Memory B cell (primary cell): ENCODE results near the gene SENP6.
"Not testable (repeated sequence)": the region's sequence is repeated elsewhere in the genome, so short reads cannot be mapped to it uniquely, and the experiment has no call there.

Source experiments
- ATAC-seq: fragments of 150-1000 bp; cut with Tn5 transposase; 2 replicates; pipeline ENCODE4 v1.10.0; 2021; ENCODE audit warnings: low read depth, mild to moderate bottlenecking, moderate library complexity
- DNase-seq, 2 donors: peaks; one replicate each; pipeline ENCODE4 v3.0.0; 2022; ENCODE audit warnings: low spot score in 2 of 2
- H3K27ac Mint-ChIP-seq: one replicate; pipeline ENCODE4 v1.8.0; 2022; ENCODE audit warnings: mild to moderate bottlenecking, moderate library complexity, mixed read lengths
- H3K27me3 Mint-ChIP-seq: one replicate; pipeline ENCODE4 v1.8.0; 2022; ENCODE audit warnings: mixed read lengths
- H3K36me3 Mint-ChIP-seq: one replicate; pipeline ENCODE4 v1.8.0; 2022; ENCODE audit warnings: mild to moderate bottlenecking, mixed read lengths
- H3K4me1 Mint-ChIP-seq: one replicate; pipeline ENCODE4 v1.8.0; 2022; ENCODE audit warnings: mixed read lengths
- H3K4me3 Mint-ChIP-seq: one replicate; pipeline ENCODE4 v1.8.0; 2022; ENCODE audit warnings: mild to moderate bottlenecking, moderate library complexity, mixed read lengths
- H3K9me3 Mint-ChIP-seq: one replicate; pipeline ENCODE4 v1.8.0; 2022; ENCODE audit warnings: mixed read lengths

Gene SENP6

DNA sequence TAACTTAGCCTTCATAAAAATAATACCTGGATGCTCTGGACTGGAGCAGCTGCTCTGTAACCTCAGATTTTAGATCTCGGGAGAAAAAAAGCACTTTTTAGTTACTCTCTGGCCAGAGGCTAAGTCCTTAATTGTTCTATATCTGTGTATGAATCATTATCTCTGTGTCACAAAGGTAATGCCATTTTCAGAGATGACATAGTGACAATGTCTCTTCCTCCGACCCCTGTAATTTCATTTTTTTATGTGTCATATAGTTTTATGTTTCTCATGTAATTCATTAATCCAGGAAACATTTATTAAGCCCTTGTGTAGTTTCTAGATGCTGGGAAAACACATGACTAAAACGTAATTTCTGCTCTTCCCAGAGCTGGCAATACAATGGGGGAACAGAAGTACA lies 55.6 kb downstream of the SENP6 start:
- Mint-ChIP-seq H3K4me3 (no peak overlapping the region), H3K4me1 (no peaks in the 10 kb centered on the region), H3K27ac (peak overlapping the region; percentile 21), H3K36me3 (peaks cover 28% of the 10 kb centered on the region), H3K27me3 (no peaks in the 10 kb centered on the region), H3K9me3 (no peaks in the 10 kb centered on the region)
- DNase-seq (no peak), ATAC-seq (no peak)

DNA sequence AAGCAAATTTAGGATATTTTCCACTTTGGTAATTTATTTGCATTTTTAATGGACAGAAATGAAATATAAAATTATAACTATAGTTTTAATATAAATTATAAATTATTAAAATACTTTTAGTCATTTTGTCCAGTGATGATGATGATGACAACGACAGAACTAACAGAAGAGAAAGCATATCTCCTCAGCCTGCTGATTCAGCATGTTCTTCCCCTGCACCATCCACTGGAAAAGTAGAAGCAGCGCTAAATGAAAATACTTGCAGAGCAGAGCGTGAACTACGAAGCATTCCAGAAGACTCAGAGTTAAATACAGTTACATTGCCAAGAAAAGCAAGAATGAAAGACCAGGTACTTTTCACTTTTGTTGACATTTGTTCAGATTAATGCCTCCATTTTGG lies 64.9 kb downstream of the SENP6 start:
- no peak overlapping the region for H3K4me3 Mint-ChIP-seq
- no peaks in the 10 kb centered on the region for H3K4me1 Mint-ChIP-seq
- ATAC-seq (no peak), DNase-seq (no peak)
- H3K27ac Mint-ChIP-seq = no peak overlapping the region
- H3K36me3 Mint-ChIP-seq = peaks cover 32% of the 10 kb centered on the region
- H3K9me3 Mint-ChIP-seq = no peaks in the 10 kb centered on the region
- no peaks in the 10 kb centered on the region for H3K27me3 Mint-ChIP-seq

DNA sequence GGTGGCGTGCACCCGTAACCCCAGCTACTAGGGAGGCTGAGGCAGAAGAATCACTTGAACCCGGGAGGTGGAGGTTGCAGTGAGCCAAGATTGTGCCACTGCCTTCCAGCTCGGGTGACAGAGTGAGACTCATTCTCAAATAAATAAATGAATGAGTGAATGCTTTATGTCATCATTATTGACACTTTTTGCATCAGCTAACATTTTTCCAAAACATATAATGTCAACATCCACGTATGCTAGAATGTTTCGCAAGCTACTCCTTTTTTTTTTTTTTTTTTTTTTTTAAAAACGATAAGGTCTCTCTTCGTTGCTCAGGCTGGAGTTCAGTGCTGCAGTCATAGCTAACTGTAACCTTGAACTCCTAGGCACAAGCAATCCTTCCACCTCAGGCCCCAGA lies 72.2 kb downstream of the SENP6 start:
- H3K27me3 Mint-ChIP-seq = no peaks in the 10 kb centered on the region
- ATAC-seq = no peak
- H3K36me3 Mint-ChIP-seq = peaks cover 23% of the 10 kb centered on the region
- H3K9me3 Mint-ChIP-seq = no peaks in the 10 kb centered on the region
- DNase-seq = no peak
- no peak overlapping the region for H3K27ac Mint-ChIP-seq
- no peaks in the 10 kb centered on the region for H3K4me1 Mint-ChIP-seq
- H3K4me3 Mint-ChIP-seq = no peak overlapping the region

DNA sequence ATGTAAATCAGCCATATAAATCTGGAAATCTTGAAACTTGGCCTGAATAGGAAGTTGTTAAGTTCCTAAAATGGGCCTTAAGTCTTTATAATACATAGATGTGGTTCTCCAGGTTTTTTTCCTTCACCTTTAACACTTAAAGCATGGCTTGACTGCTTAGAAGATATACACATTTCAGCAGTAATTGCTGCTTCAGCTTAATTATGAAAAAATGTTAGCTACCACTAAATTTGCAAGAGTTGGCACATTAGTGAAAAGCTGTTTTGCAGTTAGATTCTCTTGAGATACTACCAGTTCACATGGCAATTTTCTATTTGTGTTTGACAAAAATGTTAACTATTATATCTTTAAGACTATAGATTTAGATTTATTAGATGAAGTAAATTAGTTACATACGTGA lies 74.7 kb downstream of the SENP6 start:
- Mint-ChIP-seq H3K4me3 (no peak overlapping the region), H3K36me3 (peaks cover 42% of the 10 kb centered on the region), H3K27ac (no peak overlapping the region), H3K4me1 (no peaks in the 10 kb centered on the region), H3K27me3 (no peaks in the 10 kb centered on the region), H3K9me3 (peaks cover 3% of the 10 kb centered on the region)
- ATAC-seq (no peak), DNase-seq (no peak)

DNA sequence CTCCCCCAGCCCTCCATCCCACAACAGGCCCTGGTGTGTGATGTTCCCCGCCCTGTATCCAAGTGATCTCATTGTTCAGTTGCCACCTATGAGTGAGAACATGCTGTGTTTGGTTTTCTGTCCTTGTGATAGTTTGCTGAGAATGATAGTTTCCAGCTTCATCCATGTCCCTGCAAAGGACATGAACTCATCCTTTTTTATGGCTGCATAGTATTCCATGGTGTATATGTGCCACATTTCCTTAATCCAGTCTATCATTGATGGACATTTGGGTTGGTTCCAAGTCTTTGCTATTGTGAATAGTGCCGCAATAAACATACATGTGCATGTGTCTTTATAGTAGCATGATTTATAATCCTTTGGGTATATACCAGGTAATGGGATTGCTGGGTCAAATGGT lies 80.9 kb downstream of the SENP6 start:
- Mint-ChIP-seq H3K36me3 (peaks cover 77% of the 10 kb centered on the region), H3K9me3 (peaks cover 16% of the 10 kb centered on the region)
- H3K4me1 Mint-ChIP-seq, ATAC-seq, H3K4me3 Mint-ChIP-seq, DNase-seq, H3K27me3 Mint-ChIP-seq, H3K27ac Mint-ChIP-seq: not testable (repeated sequence)

DNA sequence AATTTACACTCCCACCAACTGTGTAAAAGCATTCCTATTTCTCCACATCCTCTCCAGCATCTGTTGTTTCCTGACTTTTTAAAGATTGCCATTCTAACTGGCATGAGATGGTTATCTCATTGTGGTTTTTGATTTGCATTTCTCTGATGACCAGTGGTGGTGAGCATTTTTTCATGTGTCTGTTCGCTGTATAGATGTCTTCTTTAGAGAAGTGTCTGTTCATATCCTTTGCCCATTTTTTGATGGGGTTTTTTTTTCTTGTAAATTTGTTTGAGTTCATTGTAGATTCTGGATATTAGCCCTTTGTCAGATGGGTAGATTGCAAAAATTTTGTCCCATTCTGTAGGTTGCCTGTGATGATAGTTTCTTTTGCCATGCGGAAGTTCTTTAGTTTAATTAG lies 81.3 kb downstream of the SENP6 start:
- not testable (repeated sequence) for ATAC-seq, H3K27ac Mint-ChIP-seq, H3K4me1 Mint-ChIP-seq, H3K27me3 Mint-ChIP-seq, H3K4me3 Mint-ChIP-seq, DNase-seq
- H3K9me3 Mint-ChIP-seq = peaks cover 16% of the 10 kb centered on the region
- H3K36me3 Mint-ChIP-seq = peaks cover 76% of the 10 kb centered on the region

DNA sequence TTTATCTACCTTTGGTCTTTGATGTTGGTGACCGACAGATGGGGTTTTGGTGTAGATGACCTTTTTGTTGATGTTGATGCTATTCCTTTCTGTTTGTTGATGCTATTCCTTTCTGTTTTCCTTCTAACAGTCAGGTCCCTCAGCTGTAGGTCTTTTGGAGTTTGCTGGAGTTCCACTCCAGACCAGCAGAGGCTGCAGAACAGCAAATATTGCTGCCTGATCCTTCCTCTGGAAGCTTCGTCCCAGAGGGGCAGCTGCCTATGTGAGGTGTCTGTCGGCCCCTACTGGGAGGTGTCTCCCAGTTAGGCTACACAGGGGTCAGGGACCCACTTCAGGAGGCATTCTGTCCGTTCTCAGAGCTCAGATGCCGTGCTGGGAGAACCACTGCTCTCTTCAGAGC lies 85.9 kb downstream of the SENP6 start:
- H3K9me3 Mint-ChIP-seq, H3K4me3 Mint-ChIP-seq, H3K27me3 Mint-ChIP-seq, ATAC-seq, DNase-seq, H3K27ac Mint-ChIP-seq, H3K4me1 Mint-ChIP-seq: not testable (repeated sequence)
- peaks cover 44% of the 10 kb centered on the region for H3K36me3 Mint-ChIP-seq

DNA sequence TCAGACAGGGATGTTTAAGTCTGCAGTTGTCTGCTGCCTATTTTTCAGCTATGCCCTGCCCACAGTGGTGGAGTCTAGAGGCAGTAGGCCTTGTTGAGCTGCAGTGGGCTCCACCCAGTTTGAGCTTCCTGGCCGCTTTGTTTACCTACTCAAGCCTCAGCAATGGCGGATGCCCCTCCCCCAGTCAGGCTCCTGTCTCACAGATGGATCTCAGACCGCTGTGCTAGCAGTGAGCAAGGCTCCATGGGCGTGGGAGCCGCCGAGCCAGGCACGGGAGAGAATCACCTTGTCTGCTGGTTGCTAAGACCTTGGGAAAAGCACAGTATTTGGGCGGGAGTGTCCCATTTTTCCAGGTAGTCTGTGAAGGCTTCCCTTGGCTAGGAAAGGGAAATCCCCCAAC lies 86.3 kb downstream of the SENP6 start:
- not testable (repeated sequence) for H3K27ac Mint-ChIP-seq, H3K9me3 Mint-ChIP-seq, DNase-seq, H3K27me3 Mint-ChIP-seq, ATAC-seq, H3K4me3 Mint-ChIP-seq, H3K4me1 Mint-ChIP-seq
- H3K36me3 Mint-ChIP-seq = peaks cover 40% of the 10 kb centered on the region

DNA sequence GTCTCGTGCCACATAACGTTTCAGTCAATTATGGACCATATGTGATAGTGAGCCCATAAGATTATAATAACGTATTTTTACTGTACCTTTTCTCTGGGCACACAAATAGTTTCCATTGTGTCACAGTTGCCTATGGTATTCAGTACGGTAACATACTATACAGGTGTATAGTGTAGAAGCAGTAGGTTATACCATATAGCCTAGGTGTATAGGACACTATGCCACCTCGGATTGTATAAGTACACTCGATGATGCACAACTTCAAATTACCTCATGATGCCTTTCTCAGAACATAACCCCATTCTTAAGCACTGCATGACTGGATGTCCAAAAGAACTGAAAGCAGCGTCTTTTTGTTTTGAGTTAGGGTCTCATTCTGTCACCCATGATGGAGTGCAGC lies 87.9 kb downstream of the SENP6 start:
- no peak for DNase-seq
- ATAC-seq = no peak
- Mint-ChIP-seq H3K9me3 (no peaks in the 10 kb centered on the region), H3K4me3 (no peak overlapping the region), H3K27ac (peak overlapping the region; percentile 63), H3K27me3 (no peaks in the 10 kb centered on the region), H3K4me1 (no peaks in the 10 kb centered on the region), H3K36me3 (peaks cover 32% of the 10 kb centered on the region)

DNA sequence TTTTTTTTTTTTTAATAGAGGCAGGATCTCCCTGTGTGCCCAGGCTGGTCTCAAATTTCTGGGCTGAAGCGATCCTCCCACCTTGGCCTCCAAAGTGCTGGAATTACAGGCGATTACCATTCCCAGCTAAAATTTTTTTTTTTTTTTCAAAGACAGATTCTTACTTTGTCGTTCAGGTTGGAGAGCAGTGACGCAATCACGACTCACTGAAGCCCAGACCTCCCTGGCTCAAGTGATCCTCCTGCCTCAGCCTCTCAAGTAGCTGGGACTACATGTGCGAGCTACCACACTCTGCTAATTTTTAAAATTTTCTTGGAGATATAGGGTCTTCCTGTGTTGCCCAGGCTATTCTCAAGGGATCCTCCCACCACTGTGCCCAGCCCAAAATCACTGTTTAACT lies 89.3 kb downstream of the SENP6 start:
- no peaks in the 10 kb centered on the region for H3K4me1 Mint-ChIP-seq

DNA sequence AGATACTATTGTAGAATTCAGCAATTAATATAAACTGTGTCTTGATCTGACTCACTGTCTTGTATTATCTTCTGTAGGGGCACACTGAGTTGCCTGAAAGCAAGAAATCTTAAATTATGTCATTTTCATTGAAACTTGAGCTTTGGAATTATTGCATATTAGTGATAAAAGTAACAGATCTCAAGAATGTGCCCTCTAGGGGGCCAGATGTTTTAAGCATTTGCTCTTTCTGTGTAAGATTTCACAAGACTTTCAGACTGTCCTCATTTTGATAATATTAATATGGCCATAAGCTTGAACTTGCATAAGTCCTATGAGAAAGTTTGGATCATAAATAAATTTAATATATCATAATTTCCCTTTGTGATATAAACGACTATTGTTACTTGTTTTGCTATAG lies 91.9 kb downstream of the SENP6 start:
- ATAC-seq (no peak), DNase-seq (no peak)

More for the DNA sequence above, 89.3 kb downstream of the SENP6 start:
- no peak for ATAC-seq
- no peaks in the 10 kb centered on the region for H3K27me3 Mint-ChIP-seq
- no peaks in the 10 kb centered on the region for H3K9me3 Mint-ChIP-seq
- H3K36me3 Mint-ChIP-seq = peaks cover 29% of the 10 kb centered on the region
- no peak for DNase-seq
- H3K27ac Mint-ChIP-seq = no peak overlapping the region
- no peak overlapping the region for H3K4me3 Mint-ChIP-seq

DNA sequence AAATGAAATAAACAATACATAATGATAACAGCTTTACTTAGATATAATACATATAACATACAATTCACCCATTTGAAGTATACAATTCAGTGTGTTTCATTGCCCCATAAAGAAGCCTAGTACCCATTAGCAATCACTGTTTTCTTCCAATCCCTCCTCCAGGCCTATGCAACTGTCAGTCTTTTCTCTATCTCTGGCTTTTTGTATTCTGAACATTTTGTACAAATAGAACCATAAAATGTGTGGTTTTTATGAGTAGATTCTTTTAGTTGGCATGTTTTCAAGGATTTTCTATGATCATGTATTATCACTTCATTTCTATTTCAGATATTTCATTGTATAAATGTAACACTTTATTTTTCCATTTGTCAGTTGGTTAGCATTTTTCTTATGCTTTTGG lies 92.7 kb downstream of the SENP6 start:
- Mint-ChIP-seq H3K27me3 (no peaks in the 10 kb centered on the region), H3K9me3 (no peaks in the 10 kb centered on the region), H3K36me3 (peaks cover 24% of the 10 kb centered on the region), H3K4me3 (no peak overlapping the region), H3K27ac (no peak overlapping the region), H3K4me1 (no peaks in the 10 kb centered on the region)
- no peak for ATAC-seq
- no peak for DNase-seq

More for the DNA sequence above, 91.9 kb downstream of the SENP6 start:
- Mint-ChIP-seq H3K4me3 (no peak overlapping the region), H3K4me1 (no peaks in the 10 kb centered on the region), H3K27ac (no peak overlapping the region), H3K36me3 (peaks cover 26% of the 10 kb centered on the region), H3K27me3 (no peaks in the 10 kb centered on the region), H3K9me3 (no peaks in the 10 kb centered on the region)

DNA sequence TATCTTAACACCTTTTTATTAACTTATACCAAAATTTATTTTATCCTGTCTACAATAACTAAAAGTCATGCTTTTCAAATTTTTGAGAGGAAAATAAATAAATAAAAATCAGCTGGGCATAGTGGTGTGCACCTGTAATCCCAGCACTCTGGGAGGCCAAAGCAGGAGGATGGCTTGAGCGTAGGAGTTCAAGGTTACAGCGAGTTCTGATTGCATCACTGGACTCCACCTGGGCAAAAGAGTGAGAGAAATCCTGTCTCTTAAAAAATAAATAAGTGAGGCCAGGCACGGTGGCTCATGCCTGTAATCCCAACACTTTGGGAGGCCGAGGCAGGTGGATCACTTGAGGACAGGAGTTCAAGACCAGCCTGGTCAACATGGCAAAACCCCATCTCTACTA lies 106.7 kb downstream of the SENP6 start:
- not testable (repeated sequence) for H3K4me1 Mint-ChIP-seq, H3K27me3 Mint-ChIP-seq, H3K9me3 Mint-ChIP-seq, DNase-seq, H3K4me3 Mint-ChIP-seq, H3K27ac Mint-ChIP-seq, ATAC-seq
- H3K36me3 Mint-ChIP-seq = peaks cover 20% of the 10 kb centered on the region

DNA sequence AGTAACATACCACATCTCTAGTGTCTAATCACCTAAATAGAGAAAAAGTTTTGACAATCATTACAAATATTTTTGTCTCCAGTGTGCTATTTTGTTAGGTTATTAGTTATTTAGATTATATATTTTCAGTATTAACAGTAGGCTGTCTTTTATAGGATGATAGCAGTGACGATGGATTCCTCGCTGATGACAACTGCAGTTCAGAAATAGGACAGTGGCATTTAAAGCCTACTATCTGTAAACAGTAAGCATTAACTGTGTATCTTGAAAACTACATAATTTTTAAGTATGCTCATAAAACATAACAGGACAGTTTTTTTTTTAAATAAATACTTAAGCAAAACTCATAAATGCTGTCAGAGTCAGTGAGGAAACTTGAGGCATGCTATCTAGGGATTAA lies 109.5 kb downstream of the SENP6 start:
- H3K27me3 Mint-ChIP-seq = no peaks in the 10 kb centered on the region
- H3K27ac Mint-ChIP-seq = no peak overlapping the region
- H3K4me3 Mint-ChIP-seq = no peak overlapping the region
- peaks cover 26% of the 10 kb centered on the region for H3K36me3 Mint-ChIP-seq
- H3K9me3 Mint-ChIP-seq = no peaks in the 10 kb centered on the region
- no peak for DNase-seq
- no peak for ATAC-seq
- no peaks in the 10 kb centered on the region for H3K4me1 Mint-ChIP-seq

DNA sequence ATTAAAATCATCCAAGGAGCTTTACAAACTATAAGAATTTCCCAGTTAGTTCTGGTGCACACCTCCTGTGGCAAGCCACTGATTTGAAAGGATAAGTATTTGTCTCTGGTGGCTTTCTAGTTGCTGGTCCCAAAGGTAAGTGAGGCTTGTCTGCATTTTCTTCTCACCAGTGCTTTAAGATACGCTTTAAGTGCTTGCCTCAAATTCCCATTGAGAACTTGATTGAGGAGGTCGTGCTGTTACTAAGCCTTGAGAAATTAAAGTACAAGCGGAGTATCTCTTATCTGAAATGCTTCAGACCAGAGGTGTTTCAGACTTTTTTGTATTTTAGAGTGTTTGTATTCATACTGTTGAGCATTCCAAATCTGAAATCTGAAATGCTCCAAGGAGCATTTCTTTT lies 117.5 kb downstream of the SENP6 start:
- ATAC-seq (no peak), DNase-seq (no peak)
- peaks cover 13% of the 10 kb centered on the region for H3K36me3 Mint-ChIP-seq
- no peaks in the 10 kb centered on the region for H3K27me3 Mint-ChIP-seq
- H3K27ac Mint-ChIP-seq = peak overlapping the region; percentile 42
- no peaks in the 10 kb centered on the region for H3K9me3 Mint-ChIP-seq
- H3K4me3 Mint-ChIP-seq = no peak overlapping the region
- no peaks in the 10 kb centered on the region for H3K4me1 Mint-ChIP-seq

DNA sequence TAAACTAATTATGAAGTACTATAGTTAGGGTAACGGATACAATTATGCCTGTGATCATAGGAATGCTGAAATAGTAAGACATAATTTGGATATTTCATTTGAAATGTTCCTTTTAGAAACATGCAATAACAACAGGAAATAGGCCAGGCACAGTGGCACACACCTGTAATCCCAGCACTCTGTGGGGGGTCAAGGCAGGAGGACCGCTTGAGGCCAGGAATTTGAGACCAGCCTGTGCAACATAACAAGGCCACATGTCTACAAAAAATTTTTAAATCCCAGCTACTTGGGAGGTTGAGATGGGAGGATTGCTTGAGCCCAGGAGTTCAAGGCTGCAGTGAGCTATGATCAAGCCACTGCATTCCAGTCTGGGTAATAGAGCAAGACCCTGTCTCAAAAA lies 121.7 kb downstream of the SENP6 start:
- Mint-ChIP-seq H3K36me3 (no peaks in the 10 kb centered on the region), H3K27me3 (no peaks in the 10 kb centered on the region), H3K27ac (no peak overlapping the region), H3K4me1 (no peaks in the 10 kb centered on the region), H3K9me3 (no peaks in the 10 kb centered on the region), H3K4me3 (no peak overlapping the region)
- ATAC-seq = no peak
- DNase-seq = no peak
